H9 (cell line): ENCODE results near the gene MICAL3. TPM values are rescaled to one million over a fixed set of nuclear protein-coding genes. Genes with fewer than 3 reads are reported as not detected.

Source experiments
- DNase-seq: peaks from one replicate; pipeline ENCODE4 v3.0.0-alpha.2; 2017
- H2AFZ ChIP-seq: one replicate; pipeline ENCODE4 v1.6.1; 2013; ENCODE audit warnings: mild to moderate bottlenecking, low read length, control low read depth, moderate library complexity
- H2AK5ac ChIP-seq: 2 replicates; pipeline ENCODE4 v1.6.1; 2013; ENCODE audit warnings: low read length, control low read depth, mixed read lengths; ENCODE audit not compliant: insufficient read length
- H2BK120ac ChIP-seq: one replicate; pipeline ENCODE4 v1.6.1; 2013; ENCODE audit warnings: low read depth, mild to moderate bottlenecking, low read length, control low read depth, inconsistent platforms; ENCODE audit not compliant: poor library complexity, severe bottlenecking
- H2BK12ac ChIP-seq: 2 replicates; pipeline ENCODE4 v1.6.1; 2013; ENCODE audit warnings: low read length, control low read depth, mixed read lengths, low read depth; ENCODE audit not compliant: insufficient read length
- H2BK15ac ChIP-seq: 2 replicates; pipeline ENCODE4 v1.6.1; 2013; ENCODE audit warnings: low read depth, low read length, control low read depth
- H2BK20ac ChIP-seq: one replicate; pipeline ENCODE4 v1.6.1; 2013; ENCODE audit warnings: low read depth, mild to moderate bottlenecking, low read length, control low read depth, inconsistent platforms; ENCODE audit not compliant: poor library complexity, severe bottlenecking
- H2BK5ac ChIP-seq: 2 replicates; pipeline ENCODE4 v1.6.1; 2013; ENCODE audit warnings: low read length, control low read depth, mixed read lengths; ENCODE audit not compliant: insufficient read length
- H3K14ac ChIP-seq: 2 replicates; pipeline ENCODE4 v1.6.1; 2013; ENCODE audit warnings: low read length, control low read depth; ENCODE audit not compliant: insufficient read depth
- H3K18ac ChIP-seq: 2 replicates; pipeline ENCODE4 v1.6.1; 2013; ENCODE audit warnings: low read depth, mild to moderate bottlenecking, mixed read lengths, low read length, control low read depth; ENCODE audit not compliant: insufficient read length
- H3K23ac ChIP-seq: 2 replicates; pipeline ENCODE4 v1.6.1; 2013; ENCODE audit warnings: low read length, control low read depth, mixed read lengths, low read depth; ENCODE audit not compliant: insufficient read length
- H3K23me2 ChIP-seq: 2 replicates; pipeline ENCODE4 v1.6.1; 2013; ENCODE audit warnings: low read depth, mild to moderate bottlenecking, mixed read lengths, low read length, control low read depth; ENCODE audit not compliant: insufficient read length, poor library complexity, severe bottlenecking
- H3K27ac ChIP-seq: 2 replicates; pipeline ENCODE4 v1.5.1; 2013; ENCODE audit warnings: low read length, control low read depth, mixed read lengths, low read depth; ENCODE audit not compliant: insufficient read length
- H3K27me3 ChIP-seq: 2 replicates; pipeline ENCODE4 v1.6.1; 2013; ENCODE audit warnings: low read length, control low read depth, inconsistent platforms; ENCODE audit not compliant: insufficient read depth
- H3K4ac ChIP-seq: 2 replicates; pipeline ENCODE4 v1.6.1; 2013; ENCODE audit warnings: low read depth, mild to moderate bottlenecking, control low read depth, inconsistent platforms, low read length, moderate library complexity
- H3K4me1 ChIP-seq: 2 replicates; pipeline ENCODE4 v1.6.1; 2013; ENCODE audit warnings: low read length, control low read depth, inconsistent platforms; ENCODE audit not compliant: insufficient read depth
- H3K4me2 ChIP-seq: 2 replicates; pipeline ENCODE4 v1.6.1; 2013; ENCODE audit warnings: low read length, control low read depth, mixed read lengths; ENCODE audit not compliant: insufficient read length, insufficient read depth
- H3K56ac ChIP-seq: 2 replicates; pipeline ENCODE4 v1.6.1; 2013; ENCODE audit warnings: low read depth, mild to moderate bottlenecking, mixed read lengths, low read length, control low read depth; ENCODE audit not compliant: insufficient read length
- H3K79me1 ChIP-seq: 2 replicates; pipeline ENCODE4 v1.6.1; 2013; ENCODE audit warnings: low read depth, mild to moderate bottlenecking, moderate library complexity, low read length, control low read depth, inconsistent platforms; ENCODE audit not compliant: insufficient read depth, poor library complexity, severe bottlenecking
- H3K79me2 ChIP-seq: 2 replicates; pipeline ENCODE4 v1.6.1; 2013; ENCODE audit warnings: low read length, control low read depth, inconsistent platforms; ENCODE audit not compliant: insufficient read depth
- H3K9ac ChIP-seq: 2 replicates; pipeline ENCODE4 v1.6.1; 2013; ENCODE audit warnings: low read length, control low read depth, mixed read lengths; ENCODE audit not compliant: insufficient read length; ENCODE audit errors: extremely low read depth
- H3K9me3 ChIP-seq: one replicate; pipeline ENCODE4 v1.6.1; 2013; ENCODE audit warnings: low read depth, low read length, inconsistent platforms; ENCODE audit not compliant: control insufficient read depth
- H3T11ph ChIP-seq: one replicate; pipeline ENCODE4 v1.6.1; 2013; ENCODE audit warnings: mild to moderate bottlenecking, low read length, control low read depth, inconsistent platforms
- H4K20me1 ChIP-seq: one replicate; pipeline ENCODE4 v1.6.1; 2013; ENCODE audit not compliant: control insufficient read depth, insufficient read length, insufficient read depth
- H4K5ac ChIP-seq: 2 replicates; pipeline ENCODE4 v1.6.1; 2013; ENCODE audit warnings: low read depth, mild to moderate bottlenecking, mixed read lengths, low read length, control low read depth; ENCODE audit not compliant: insufficient read length
- H4K8ac ChIP-seq: replicated peaks from 2 replicates; pipeline ENCODE4 v1.6.1; 2013; ENCODE audit warnings: low read length, control low read depth, mixed read lengths, low read depth; ENCODE audit not compliant: insufficient read length
- H4K91ac ChIP-seq: 2 replicates; pipeline ENCODE4 v1.6.1; 2013; ENCODE audit warnings: low read depth, mild to moderate bottlenecking, moderate library complexity, mixed read lengths, low read length, control low read depth; ENCODE audit not compliant: insufficient read length
- H3K27ac Mint-ChIP-seq, 3 experiments: 2 replicates in 2 of 3; 3 replicates in 1 of 3; pipeline ENCODE4 v1.8.0; 2020 to 2021; ENCODE audit warnings: mixed read lengths in 3 of 3, mild to moderate bottlenecking in 1 of 3, moderate library complexity in 1 of 3
- H3K27me3 Mint-ChIP-seq: 2 replicates; pipeline ENCODE4 v1.8.0; 2021; ENCODE audit warnings: low read depth, mild to moderate bottlenecking, moderate library complexity, mixed read lengths
- H3K36me3 Mint-ChIP-seq, 3 experiments: 2 replicates in 2 of 3; 3 replicates in 1 of 3; pipeline ENCODE4 v1.8.0; 2020 to 2021; ENCODE audit warnings: low read depth in 3 of 3, mixed read lengths in 3 of 3; ENCODE audit not compliant: insufficient read depth in 1 of 3
- H3K4me1 Mint-ChIP-seq, 2 experiments: 2 replicates each; pipeline ENCODE4 v1.8.0; 2020; ENCODE audit warnings: mixed read lengths in 2 of 2
- H3K4me3 Mint-ChIP-seq, 2 experiments: 2 replicates in 1 of 2; 3 replicates in 1 of 2; pipeline ENCODE4 v1.8.0; 2020 to 2021; ENCODE audit warnings: mild to moderate bottlenecking in 2 of 2, mixed read lengths in 2 of 2, moderate library complexity in 1 of 2
- H3K9me3 Mint-ChIP-seq, 2 experiments: 2 replicates in 1 of 2; 3 replicates in 1 of 2; pipeline ENCODE4 v1.8.0; 2020; ENCODE audit warnings: mild to moderate bottlenecking in 2 of 2, mixed read lengths in 2 of 2, moderate library complexity in 1 of 2
- WGBS: extraction: QIAGEN DNeasy Blood & Tissue Kit; methylation state at CpG from one replicate; pipeline ENCODE4 v1.1.7; 2013; ENCODE audit warnings: missing lambda C conversion rate, low lambda C conversion rate, mixed read lengths; ENCODE audit not compliant: insufficient read length; ENCODE audit errors: extremely low coverage; 5-methylcytosine and 5-hydroxymethylcytosine counted together
- total RNA-seq: library from RNA; stranded (reverse); gene quantifications from 2 replicates; pipeline ENCODE4 v1.2.1, GENCODE V29; 2021
- TF ChIP-seq, protein P1 (sequence below): fragments of 200-600 bp; sonication (generic); conservative IDR thresholded peaks from 3 replicates; pipeline ENCODE4 v1.8.0; 2021; ENCODE audit warnings: antibody characterized with exemption, mild to moderate bottlenecking

The MICAL3 gene
- total RNA-seq, 1 experiment from 2014 or later, result 50.2 TPM

DNA sequence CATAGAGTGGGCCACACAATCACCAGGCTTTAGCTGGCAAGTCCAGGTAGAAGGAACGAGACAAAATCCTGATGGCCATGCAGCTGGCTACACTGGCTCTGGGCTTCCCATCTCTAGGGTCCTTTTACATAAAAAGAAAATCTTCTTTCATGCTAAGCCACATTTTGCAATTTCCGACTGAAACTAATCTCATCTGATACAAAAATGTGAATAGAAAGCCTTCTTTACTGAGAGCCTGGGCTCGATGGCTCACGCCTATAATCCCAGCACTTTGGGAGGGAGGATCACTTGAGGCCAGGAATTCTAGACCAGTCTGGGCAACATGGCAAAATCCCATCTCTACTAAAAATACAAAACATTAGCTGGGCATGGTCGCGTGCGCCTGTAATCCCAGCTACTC is 67.2 kb downstream of the MICAL3 start:
- H3K9ac ChIP-seq, result no peak overlapping the region
- no peak overlapping the region for H3K18ac ChIP-seq
- no peak overlapping the region for H2AK5ac ChIP-seq
- no peak overlapping the region for H2BK20ac ChIP-seq
- H2AFZ ChIP-seq, result no peak overlapping the region
- H3K4me2 ChIP-seq, result no peak overlapping the region
- no peak overlapping the region for H2BK15ac ChIP-seq
- H4K5ac ChIP-seq, result no peak overlapping the region
- H3K23ac ChIP-seq, result no peak overlapping the region
- no peak overlapping the region for H3K4ac ChIP-seq
- 0 out of 2 replicates have a peak, but pooled peaks cover 3% of the 10 kb centered on the region for H3K4me1 ChIP-seq
- H3K4me1 Mint-ChIP-seq, result peaks cover 28 to 50% of the 10 kb centered on the region in 2 experiments
- H4K91ac ChIP-seq, result no peak overlapping the region
- H3K9me3 Mint-ChIP-seq, result no peaks in the 10 kb centered on the region
- H3K36me3 Mint-ChIP-seq, result peaks cover 0 to 2% (median 0%) of the 10 kb centered on the region in 3 experiments; a peak in 2 of 7 replicates
- H2BK120ac ChIP-seq, result no peak overlapping the region
- no peak overlapping the region for H3T11ph ChIP-seq
- no peak for DNase-seq
- H4K8ac ChIP-seq, result no peak overlapping the region
- no peak overlapping the region for H3K4me3 Mint-ChIP-seq
- H2BK12ac ChIP-seq, result no peak overlapping the region
- H3K23me2 ChIP-seq, result no peaks in the 10 kb centered on the region
- WGBS, result no CpG with 5 or more reads among the region's 7 CpGs
- no peaks in the 10 kb centered on the region for H3K27me3 Mint-ChIP-seq
- peaks cover 4% of the 10 kb centered on the region; the same call in 1 of the 2 replicates for H3K79me2 ChIP-seq
- no peak overlapping the region for H3K56ac ChIP-seq
- H2BK5ac ChIP-seq, result no peak overlapping the region
- H3K27ac ChIP-seq, result no peak overlapping the region
- no peaks in the 10 kb centered on the region for H3K27me3 ChIP-seq
- peaks cover 6% of the 10 kb centered on the region for H3K79me1 ChIP-seq
- H3K9me3 ChIP-seq, result no peaks in the 10 kb centered on the region
- no peaks in the 10 kb centered on the region for H4K20me1 ChIP-seq
- H3K27ac Mint-ChIP-seq, result peak overlapping the region in 1 of 3 experiments; percentile 13; a peak in 1 of 7 replicates
- TF ChIP-seq, protein P1, sequence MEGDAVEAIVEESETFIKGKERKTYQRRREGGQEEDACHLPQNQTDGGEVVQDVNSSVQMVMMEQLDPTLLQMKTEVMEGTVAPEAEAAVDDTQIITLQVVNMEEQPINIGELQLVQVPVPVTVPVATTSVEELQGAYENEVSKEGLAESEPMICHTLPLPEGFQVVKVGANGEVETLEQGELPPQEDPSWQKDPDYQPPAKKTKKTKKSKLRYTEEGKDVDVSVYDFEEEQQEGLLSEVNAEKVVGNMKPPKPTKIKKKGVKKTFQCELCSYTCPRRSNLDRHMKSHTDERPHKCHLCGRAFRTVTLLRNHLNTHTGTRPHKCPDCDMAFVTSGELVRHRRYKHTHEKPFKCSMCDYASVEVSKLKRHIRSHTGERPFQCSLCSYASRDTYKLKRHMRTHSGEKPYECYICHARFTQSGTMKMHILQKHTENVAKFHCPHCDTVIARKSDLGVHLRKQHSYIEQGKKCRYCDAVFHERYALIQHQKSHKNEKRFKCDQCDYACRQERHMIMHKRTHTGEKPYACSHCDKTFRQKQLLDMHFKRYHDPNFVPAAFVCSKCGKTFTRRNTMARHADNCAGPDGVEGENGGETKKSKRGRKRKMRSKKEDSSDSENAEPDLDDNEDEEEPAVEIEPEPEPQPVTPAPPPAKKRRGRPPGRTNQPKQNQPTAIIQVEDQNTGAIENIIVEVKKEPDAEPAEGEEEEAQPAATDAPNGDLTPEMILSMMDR, result no peak
- H3K14ac ChIP-seq, result no peak overlapping the region
